Endodermal cell (in vitro differentiated cells): ENCODE data around the gene SYT17. TPM values are rescaled to one million over a fixed set of nuclear protein-coding genes. Genes with fewer than 3 reads are reported as not detected.

Experiments used
- DNase-seq: peaks from one replicate; pipeline ENCODE4 v3.0.0-alpha.2; 2017
- H3K27ac ChIP-seq: 2 replicates; pipeline ENCODE4 v1.5.1; 2013; ENCODE audit warnings: mild to moderate bottlenecking, low read depth, low read length, moderate library complexity
- H3K27me3 ChIP-seq: 2 replicates; pipeline ENCODE4 v1.6.1; 2013; ENCODE audit warnings: mild to moderate bottlenecking, low read length, moderate library complexity; ENCODE audit not compliant: insufficient read depth, control insufficient read depth, poor library complexity, severe bottlenecking
- H3K36me3 ChIP-seq: 2 replicates; pipeline ENCODE4 v1.7.0; 2013; ENCODE audit warnings: mild to moderate bottlenecking, low read length, moderate library complexity; ENCODE audit not compliant: control insufficient read depth, insufficient read depth
- H3K4me1 ChIP-seq: one replicate; pipeline ENCODE4 v1.7.0; 2013; ENCODE audit warnings: low read length; ENCODE audit not compliant: control insufficient read depth, insufficient read depth
- H3K4me3 ChIP-seq: 2 replicates; pipeline ENCODE4 v1.5.1; 2013; ENCODE audit warnings: mild to moderate bottlenecking, low read length, moderate library complexity
- H3K9ac ChIP-seq: 2 replicates; pipeline ENCODE4 v1.6.1; 2013; ENCODE audit warnings: mild to moderate bottlenecking, low read length, moderate library complexity; ENCODE audit not compliant: poor library complexity, severe bottlenecking; ENCODE audit errors: extremely low read depth
- H3K9me3 ChIP-seq: 2 replicates; pipeline ENCODE4 v1.6.1; 2013; ENCODE audit warnings: mild to moderate bottlenecking, low read length, moderate library complexity; ENCODE audit not compliant: control insufficient read depth
- H3K27ac Mint-ChIP-seq: 2 replicates; pipeline ENCODE4 v1.8.0; 2020; ENCODE audit warnings: mixed read lengths
- H3K27me3 Mint-ChIP-seq: 2 replicates; pipeline ENCODE4 v1.8.0; 2021; ENCODE audit warnings: mild to moderate bottlenecking, mixed read lengths; ENCODE audit not compliant: insufficient read depth
- H3K36me3 Mint-ChIP-seq: 2 replicates; pipeline ENCODE4 v1.8.0; 2020; ENCODE audit warnings: low read depth, mixed read lengths
- H3K4me1 Mint-ChIP-seq: 2 replicates; pipeline ENCODE4 v1.8.0; 2020; ENCODE audit warnings: mixed read lengths
- H3K4me3 Mint-ChIP-seq: 2 replicates; pipeline ENCODE4 v1.8.0; 2020; ENCODE audit warnings: mild to moderate bottlenecking, moderate library complexity, mixed read lengths
- H3K9me3 Mint-ChIP-seq: 2 replicates; pipeline ENCODE4 v1.8.0; 2020; ENCODE audit warnings: mild to moderate bottlenecking, mixed read lengths
- CTCF ChIP-seq: fragments of 200-600 bp; sonication (generic); conservative IDR thresholded peaks from 2 replicates; pipeline ENCODE4 v1.5.0; 2021; ENCODE audit warnings: antibody characterized with exemption, mild to moderate bottlenecking
- WGBS, 2 experiments: methylation state at CpG; one replicate each; pipeline versions ENCODE4 v1.1.5 to v1.1.7; 2013; ENCODE audit warnings: missing lambda C conversion rate in 2 of 2, mixed read lengths in 1 of 2; ENCODE audit not compliant: insufficient coverage in 1 of 2, insufficient read length in 1 of 2; 5-methylcytosine and 5-hydroxymethylcytosine counted together
- total RNA-seq, 2 donors: library from RNA; stranded (reverse); fragmentation: NEBNext Ultra II Directional in 1 of 2; extraction: Animal tissue kit (Norgen Biotek cat#: 25700) in 1 of 2; gene quantifications; 2 replicates in 1 of 2; 3 replicates in 1 of 2; pipeline ENCODE4 v1.2.1, GENCODE V29; 2021

The SYT17 gene
- total RNA-seq, 2 donors from 2014 or later: 11.2 to 11.5 TPM

- no peaks in the 10 kb centered on the region for H3K27me3 Mint-ChIP-seq
- H3K27me3 ChIP-seq: no peaks in the 10 kb centered on the region
- H3K36me3 Mint-ChIP-seq: no peaks in the 10 kb centered on the region
- H3K27ac Mint-ChIP-seq: peak overlapping the region; percentile 87
- no peak for TF ChIP-seq CTCF
- no peak for DNase-seq
- H3K4me1 ChIP-seq: peaks cover 32% of the 10 kb centered on the region
- peak overlapping the region; percentile 63 for H3K4me3 ChIP-seq
- H3K9me3 ChIP-seq: peaks cover 16% of the 10 kb centered on the region
- H3K4me1 Mint-ChIP-seq: peaks cover 58% of the 10 kb centered on the region
- no peak overlapping the region for H3K9ac ChIP-seq
- H3K27ac ChIP-seq: peak overlapping the region; percentile 7
- peaks cover 1% of the 10 kb centered on the region for H3K9me3 Mint-ChIP-seq
- no peaks in the 10 kb centered on the region for H3K36me3 ChIP-seq
- no peak overlapping the region for H3K4me3 Mint-ChIP-seq
- 88 to 92% methylated on average over 3 to 7 of the region's 7 CpGs for WGBS, 2 experiments
Observed at GRCh38 chr16:19288872-19289799, 121.1 kb downstream of the SYT17 start.

DNA sequence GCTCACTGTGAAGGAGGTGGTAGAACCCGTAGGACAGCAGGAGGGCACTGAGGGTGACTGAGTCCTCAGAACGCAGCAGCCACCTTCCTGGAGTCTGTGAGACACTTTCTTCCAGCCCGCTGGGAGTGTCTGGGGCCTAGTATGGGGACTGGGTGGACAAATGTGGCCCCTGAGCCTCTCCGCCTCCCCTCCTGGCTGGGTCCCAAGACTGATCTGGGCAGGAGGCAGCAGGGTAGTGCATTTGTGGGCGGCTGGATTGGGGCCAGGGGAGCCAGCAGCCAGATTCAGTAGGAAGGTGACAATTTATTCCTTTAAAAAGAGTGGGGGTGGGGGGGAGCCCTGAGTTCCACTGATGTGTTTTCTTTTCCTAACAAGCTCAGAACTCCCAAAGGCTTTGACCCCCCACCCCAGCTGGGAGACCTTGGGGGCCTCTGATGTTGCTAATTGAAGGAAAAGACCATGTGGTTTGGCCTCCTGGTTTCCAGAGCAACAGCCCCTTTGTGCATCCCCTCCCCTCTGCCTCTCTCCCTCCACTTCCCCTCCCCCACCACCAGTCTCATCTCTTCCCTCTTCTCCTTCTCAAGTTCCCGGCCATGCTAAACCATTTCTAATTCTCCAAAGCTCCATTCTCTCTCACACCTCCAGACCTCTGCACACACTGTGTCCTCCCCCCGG, 121.9 kb downstream of the SYT17 start:
- H3K27me3 Mint-ChIP-seq: no peaks in the 10 kb centered on the region
- Histone ChIP-seq H3K27me3 (no peaks in the 10 kb centered on the region), H3K9ac (no peak overlapping the region), H3K36me3 (no peaks in the 10 kb centered on the region), H3K9me3 (peaks cover 16% of the 10 kb centered on the region), H3K4me1 (peaks cover 32% of the 10 kb centered on the region), H3K27ac (peak overlapping the region; percentile 7), H3K4me3 (no peak overlapping the region)
- H3K4me1 Mint-ChIP-seq: peaks cover 65% of the 10 kb centered on the region
- peak overlapping the region; percentile 87 for H3K27ac Mint-ChIP-seq
- no peak overlapping the region for H3K4me3 Mint-ChIP-seq
- H3K9me3 Mint-ChIP-seq: peaks cover 1% of the 10 kb centered on the region
- peak; percentile 75 for DNase-seq
- no peaks in the 10 kb centered on the region for H3K36me3 Mint-ChIP-seq
- TF ChIP-seq CTCF: no peak
- WGBS, 2 experiments: 33 to 64% methylated on average over 3 to 7 of the region's 7 CpGs

- Mint-ChIP-seq H3K27ac (peak overlapping the region; percentile 89), H3K27me3 (peaks cover 1% of the 10 kb centered on the region), H3K4me3 (no peak overlapping the region), H3K36me3 (no peaks in the 10 kb centered on the region), H3K4me1 (peaks cover 65% of the 10 kb centered on the region), H3K9me3 (peaks cover 1% of the 10 kb centered on the region)
- no peak overlapping the region for H3K9ac ChIP-seq
- H3K27ac ChIP-seq: peak overlapping the region; percentile 10
- H3K27me3 ChIP-seq: no peaks in the 10 kb centered on the region
- TF ChIP-seq CTCF: no peak
- peaks cover 16% of the 10 kb centered on the region for H3K9me3 ChIP-seq
- 96 to 100% methylated on average over 1 to 2 of the region's 2 CpGs for WGBS, 2 experiments
- no peak for DNase-seq
- no peak overlapping the region for H3K4me3 ChIP-seq
- H3K36me3 ChIP-seq: no peaks in the 10 kb centered on the region
- peaks cover 32% of the 10 kb centered on the region for H3K4me1 ChIP-seq
Observed at GRCh38 chr16:19290860-19291259, 122.8 kb downstream of the SYT17 start.
